Measurements from ENCODE around the gene RTEL1.
"Not testable (repeated sequence)": the region's sequence is repeated elsewhere in the genome, so short reads cannot be mapped to it uniquely, and the experiment has no call there.

Gene RTEL1, protein sequence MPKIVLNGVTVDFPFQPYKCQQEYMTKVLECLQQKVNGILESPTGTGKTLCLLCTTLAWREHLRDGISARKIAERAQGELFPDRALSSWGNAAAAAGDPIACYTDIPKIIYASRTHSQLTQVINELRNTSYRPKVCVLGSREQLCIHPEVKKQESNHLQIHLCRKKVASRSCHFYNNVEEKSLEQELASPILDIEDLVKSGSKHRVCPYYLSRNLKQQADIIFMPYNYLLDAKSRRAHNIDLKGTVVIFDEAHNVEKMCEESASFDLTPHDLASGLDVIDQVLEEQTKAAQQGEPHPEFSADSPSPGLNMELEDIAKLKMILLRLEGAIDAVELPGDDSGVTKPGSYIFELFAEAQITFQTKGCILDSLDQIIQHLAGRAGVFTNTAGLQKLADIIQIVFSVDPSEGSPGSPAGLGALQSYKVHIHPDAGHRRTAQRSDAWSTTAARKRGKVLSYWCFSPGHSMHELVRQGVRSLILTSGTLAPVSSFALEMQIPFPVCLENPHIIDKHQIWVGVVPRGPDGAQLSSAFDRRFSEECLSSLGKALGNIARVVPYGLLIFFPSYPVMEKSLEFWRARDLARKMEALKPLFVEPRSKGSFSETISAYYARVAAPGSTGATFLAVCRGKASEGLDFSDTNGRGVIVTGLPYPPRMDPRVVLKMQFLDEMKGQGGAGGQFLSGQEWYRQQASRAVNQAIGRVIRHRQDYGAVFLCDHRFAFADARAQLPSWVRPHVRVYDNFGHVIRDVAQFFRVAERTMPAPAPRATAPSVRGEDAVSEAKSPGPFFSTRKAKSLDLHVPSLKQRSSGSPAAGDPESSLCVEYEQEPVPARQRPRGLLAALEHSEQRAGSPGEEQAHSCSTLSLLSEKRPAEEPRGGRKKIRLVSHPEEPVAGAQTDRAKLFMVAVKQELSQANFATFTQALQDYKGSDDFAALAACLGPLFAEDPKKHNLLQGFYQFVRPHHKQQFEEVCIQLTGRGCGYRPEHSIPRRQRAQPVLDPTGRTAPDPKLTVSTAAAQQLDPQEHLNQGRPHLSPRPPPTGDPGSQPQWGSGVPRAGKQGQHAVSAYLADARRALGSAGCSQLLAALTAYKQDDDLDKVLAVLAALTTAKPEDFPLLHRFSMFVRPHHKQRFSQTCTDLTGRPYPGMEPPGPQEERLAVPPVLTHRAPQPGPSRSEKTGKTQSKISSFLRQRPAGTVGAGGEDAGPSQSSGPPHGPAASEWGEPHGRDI (N-terminal part only)

GRCh38 chr20:63657937-63658748, at the start of gene RTEL1:
Gene RTEL1 (plus strand): TSS chr20:63658312. CDS start chr20:63659403, 1,091 bp downstream.
- peak; percentile 77 for DNase-seq (ENCODE audit: low read depth, low spot score)

DNA sequence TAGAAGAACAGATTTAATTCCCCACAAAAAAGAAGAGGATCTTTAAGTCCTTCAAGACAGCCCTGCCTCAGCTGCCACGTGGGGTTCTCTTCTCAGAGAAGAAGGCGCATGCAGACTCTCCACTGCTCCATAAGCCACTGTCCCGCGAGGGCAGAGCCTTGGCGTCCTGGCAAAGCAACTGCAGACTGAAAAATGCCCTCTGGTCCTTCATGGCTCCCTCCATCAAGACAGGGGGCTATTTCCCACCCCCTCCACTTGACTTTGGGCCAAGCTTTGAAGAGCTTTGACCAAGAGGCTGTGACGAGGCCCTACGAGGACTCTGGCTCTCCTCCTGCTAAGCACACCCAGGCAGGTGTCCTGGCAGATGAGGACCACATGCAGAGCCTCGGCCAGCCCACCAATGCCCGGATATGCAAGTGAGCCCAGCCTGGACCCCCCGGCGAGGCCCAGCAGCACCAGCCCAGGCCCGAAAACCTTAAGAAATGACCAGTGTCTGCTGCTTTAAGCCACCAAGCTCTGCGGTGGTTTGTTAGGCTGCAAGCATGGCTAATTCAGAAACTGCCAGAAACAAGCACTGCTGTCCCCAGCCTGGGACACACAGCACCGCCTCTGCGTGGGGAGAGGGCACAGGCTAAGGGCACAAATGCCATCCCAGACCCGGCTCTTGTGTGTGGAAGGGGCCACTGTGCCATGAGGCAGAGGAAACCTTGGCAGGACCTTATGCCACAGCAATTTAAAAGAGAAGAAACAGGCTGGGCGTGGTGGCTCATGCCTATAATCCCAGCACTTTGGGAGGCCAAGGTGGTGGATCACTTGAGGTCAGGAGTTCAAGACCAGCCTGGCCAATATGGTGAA, 47.3 kb upstream of the RTEL1 start:
- DNase-seq (ENCODE audit: low read depth, low spot score): no peak

DNA sequence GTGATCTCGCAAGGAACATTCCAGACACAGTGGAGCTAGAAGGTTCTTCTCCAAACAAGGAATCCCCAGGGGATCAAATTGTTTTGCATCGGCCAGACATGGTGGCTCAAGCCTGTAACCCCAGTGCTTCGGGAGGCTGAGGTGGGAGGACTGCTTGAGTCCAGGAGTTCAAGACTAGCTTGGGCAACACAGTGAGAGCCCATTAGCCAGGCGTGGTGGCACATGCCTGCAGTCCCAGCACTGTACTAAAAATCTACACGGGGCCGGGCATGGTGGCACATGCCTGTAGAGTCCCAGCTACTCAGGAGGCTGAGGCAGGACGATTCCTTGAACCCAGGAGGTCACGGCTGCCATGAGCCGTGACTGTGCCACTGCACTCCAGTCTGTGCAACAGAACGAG, 46.5 kb upstream of the RTEL1 start:
- no peak for DNase-seq (ENCODE audit: low read depth, low spot score)

DNA sequence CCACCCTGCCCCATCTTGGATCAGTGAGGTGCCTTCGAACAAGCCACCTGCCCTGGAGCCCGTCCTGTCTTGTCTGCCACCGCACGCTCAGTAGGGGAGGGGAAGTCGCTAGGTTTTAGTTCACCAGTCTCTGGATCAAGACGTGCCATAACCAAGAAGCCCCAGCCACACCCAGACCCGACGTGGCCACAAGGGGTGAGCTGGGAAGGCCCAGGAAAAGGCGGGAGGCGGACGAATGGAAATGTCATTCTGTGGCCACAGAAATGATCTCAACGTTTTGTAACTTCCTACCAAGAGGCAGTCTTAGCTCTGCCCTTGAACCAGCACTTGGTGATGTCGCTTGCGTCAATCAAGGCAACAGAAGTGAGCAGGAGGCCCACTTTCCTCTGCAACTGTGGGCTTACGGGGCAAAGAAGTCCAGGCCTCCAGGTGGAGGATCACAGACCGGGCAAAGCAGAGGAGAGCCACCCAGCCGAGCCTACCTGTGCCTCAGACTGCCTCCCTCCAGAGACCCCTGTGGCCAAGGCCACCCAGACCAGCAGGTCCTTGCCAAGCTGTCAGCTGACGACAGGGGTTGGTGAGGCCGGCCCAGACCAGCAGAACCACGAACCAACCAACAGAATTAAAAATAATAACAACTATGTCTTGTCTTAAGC, 45.7 kb upstream of the RTEL1 start:
- no peak for DNase-seq (ENCODE audit: low read depth, low spot score)

- DNase-seq (ENCODE audit: low read depth, low spot score): not testable (repeated sequence)
Measured at GRCh38 chr20:63613863-63614594, 44.1 kb upstream of the RTEL1 start.

GRCh38 chr20:63617092-63617875, 40.8 kb upstream of the RTEL1 start:
- DNase-seq (ENCODE audit: low read depth, low spot score): no peak

DNA sequence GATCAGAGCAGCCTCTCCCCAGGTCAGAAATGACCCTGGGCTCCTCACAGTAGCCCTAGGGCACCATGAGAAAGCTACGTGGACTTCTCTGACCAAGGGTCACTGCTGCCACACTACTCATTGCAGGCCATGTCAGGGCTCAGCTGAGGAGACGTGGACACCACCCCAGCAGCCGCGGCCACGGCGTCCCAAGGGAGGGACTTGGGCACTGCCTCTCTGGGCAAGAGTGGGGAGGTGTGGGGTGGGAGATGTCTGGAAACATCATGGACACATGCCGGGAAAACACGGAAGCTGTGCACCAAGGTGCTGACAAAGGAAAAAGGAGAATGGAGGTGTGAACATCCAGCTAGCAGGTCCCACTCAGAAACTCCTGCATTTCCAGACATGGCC, 40.2 kb upstream of the RTEL1 start:
- DNase-seq (ENCODE audit: low read depth, low spot score): no peak

DNA sequence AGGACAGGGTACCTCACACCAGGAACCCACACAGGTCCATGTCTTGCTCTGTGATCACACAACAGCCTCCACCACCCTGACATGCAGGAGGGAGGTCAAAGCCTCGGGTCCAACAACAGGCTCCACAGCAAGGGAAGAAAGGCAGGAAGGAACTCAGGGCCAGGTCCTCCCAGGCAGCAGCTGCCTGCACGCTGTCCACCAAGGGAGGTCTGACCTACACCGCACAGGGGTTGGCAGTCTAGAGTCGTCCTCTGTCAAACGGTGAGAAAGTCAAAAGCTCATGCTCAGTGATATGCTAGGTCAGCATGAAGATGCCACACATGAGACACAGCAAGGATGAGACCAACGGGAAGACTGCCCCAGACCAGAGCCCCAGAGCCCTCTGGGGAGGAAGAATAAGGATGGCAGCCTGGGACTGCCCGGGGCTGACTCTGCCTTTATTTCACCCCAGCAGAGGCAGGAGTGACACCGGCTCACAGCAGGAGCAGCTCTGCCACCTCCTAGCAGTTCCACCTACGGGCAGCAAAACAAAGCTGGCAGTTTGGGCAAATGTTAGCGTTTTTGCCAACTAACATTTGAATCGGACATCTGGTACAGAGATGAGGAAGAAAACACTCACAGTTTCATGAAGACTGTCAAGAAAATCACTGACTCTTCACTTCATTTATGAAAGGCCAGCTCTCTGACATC, 39.7 kb upstream of the RTEL1 start:
- DNase-seq (ENCODE audit: low read depth, low spot score): no peak

- DNase-seq (ENCODE audit: low read depth, low spot score): no peak
Measured at GRCh38 chr20:63619086-63619485, 39.0 kb upstream of the RTEL1 start.

DNA sequence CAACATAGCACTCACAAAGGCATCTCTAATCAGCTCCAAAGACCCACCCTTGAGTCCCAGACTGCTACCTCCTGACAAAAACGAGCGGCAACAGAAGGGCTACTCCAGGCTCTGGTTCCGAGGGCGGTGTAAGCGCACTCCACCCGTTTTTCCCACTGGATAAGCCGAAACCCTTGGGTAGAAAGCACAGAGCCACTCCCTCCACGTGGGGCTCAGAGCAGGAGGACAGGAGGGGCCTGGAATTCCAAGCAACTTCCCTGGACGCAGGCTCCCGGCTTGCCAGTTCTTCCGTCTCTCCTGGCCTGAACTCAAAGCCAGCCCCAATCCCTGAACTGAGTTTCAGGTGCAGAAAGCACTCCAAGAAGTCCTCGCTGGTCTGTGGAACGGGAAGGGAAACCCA, 38.6 kb upstream of the RTEL1 start:
- DNase-seq (ENCODE audit: low read depth, low spot score): no peak

DNA sequence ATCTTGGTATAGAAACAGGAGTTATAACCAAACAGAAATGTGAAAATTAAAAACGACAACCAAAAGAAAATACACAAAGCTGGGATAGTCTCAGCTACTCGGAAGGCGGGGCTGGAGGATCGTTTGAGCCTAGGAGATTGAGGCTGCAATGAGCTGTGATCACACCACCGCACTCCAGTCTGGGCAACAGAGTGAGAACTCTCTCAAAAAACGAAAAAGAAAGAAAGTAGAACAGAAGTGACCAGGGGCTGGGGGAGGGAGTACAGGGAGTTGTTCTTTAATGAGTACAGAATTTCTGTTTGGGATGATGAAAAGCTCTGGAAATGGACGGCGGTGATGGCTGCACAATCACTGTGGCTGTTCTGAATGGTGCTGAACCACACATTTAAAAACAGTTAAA, 37.1 kb upstream of the RTEL1 start:
- no peak for DNase-seq (ENCODE audit: low read depth, low spot score)

DNA sequence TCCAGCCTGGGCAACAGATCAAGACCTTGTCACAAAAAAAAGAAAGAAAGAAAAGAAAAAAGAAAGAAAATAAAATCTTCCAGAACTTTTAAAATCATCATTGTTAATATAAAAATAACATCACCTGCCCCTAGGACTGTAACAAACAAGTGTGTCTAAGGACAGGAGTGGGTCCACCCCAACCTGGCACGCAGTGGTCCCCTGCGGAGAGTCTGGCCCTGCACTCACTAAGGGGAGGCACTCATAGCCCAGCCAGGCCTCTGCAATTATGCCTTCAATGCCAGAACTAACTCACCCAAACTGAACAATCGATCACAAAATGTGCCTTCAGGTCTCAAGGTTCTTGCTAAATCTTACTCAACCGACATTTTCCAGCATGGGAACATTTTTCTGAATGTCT, 36.0 kb upstream of the RTEL1 start:
- DNase-seq (ENCODE audit: low read depth, low spot score): no peak

DNA sequence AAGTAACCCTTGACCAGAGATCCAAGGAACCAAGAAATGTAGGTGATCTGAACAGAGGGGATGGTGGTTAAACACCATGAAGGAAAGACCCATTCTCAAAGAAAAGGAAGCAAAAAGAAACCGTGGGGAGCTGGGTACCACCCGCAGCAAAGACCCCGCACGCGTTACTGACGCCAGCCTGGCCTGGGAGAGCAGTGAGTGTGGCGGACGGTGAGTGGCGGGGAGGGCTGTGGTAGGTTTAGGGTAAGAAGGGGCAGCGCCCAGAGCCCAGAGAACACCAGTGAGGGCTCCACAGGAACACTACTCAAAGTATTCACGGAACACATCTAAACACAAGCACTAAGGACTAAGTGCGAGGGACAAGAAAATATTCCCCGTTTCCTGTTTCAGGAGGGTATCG, 35.4 kb upstream of the RTEL1 start:
- DNase-seq (ENCODE audit: low read depth, low spot score): no peak

DNA sequence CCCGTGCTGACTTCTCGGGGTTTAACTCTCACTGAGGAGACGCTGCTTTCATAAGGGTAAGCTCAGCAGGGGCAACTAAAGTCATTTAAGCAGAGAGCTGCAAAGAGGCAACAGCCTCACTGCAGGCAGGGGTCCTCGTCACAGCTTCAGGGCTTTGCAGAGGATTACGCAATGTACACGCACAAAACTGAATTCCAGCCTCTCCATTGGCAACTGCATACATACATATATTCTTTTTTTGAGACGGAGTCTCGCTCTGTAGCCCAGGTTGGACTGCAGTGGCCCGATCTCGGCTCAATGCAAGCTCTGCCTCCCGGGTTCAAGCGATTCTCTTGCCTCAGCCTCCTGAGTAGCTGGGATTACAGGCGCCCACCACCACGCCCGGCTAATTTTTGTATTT, 33.6 kb upstream of the RTEL1 start:
- DNase-seq (ENCODE audit: low read depth, low spot score): peak; percentile 23

- no peak for DNase-seq (ENCODE audit: low read depth, low spot score)
Measured at GRCh38 chr20:63625771-63626423, 32.2 kb upstream of the RTEL1 start.

DNA sequence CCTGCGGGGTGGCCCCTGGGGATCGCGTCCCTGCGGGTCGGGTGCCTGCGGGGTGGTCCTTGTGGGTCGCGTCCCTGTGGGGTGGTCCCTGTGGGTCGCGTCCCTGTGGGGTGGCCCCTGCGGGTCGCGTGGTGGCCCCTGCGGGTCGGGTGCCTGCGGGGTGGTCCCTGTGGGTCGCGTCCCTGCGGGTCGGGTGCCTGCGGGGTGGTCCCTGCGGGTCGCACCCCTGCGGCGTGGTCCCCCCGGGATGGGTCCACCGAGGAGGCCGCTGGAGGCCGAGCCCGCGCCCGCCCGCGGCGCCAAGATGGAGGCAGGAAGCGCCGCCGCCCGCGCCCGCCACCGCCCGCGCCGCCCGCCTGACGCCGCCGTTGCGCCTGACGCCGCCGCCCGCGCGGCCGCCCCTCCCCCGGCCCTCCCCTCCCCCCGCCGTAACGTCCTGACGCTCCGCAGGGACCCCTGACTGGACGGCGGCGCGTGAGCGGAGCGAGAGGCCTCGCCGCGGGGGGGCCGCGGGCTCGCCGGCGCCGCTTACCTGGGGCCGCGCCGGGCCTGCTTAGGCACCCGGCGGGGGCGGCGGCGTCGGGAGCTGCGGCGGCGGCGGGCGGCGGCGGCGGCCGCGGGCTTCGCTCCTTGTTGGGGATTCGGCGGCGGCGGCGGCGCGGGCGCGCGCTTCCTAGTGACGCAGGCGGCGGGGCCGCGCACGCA, 31.5 kb upstream of the RTEL1 start, which contains the start of gene GMEB2:
TSS of gene GMEB2 (minus strand) at position 678 of the 705 bp plus-strand sequence. CDS start 7,704 bp downstream, outside the sequence.
- DNase-seq (ENCODE audit: low read depth, low spot score): peak; percentile 13
